ENCODE results near the gene XYLT1. TPM values are rescaled to one million over a fixed set of nuclear protein-coding genes. Genes with fewer than 3 reads are reported as not detected.
A peak's percentile ranks its signal among the peaks of the same experiment; 100 is the strongest.

Gene XYLT1
- total RNA-seq, 2 experiments from 2014 or later, result 53.6 to 56.7 TPM

GRCh38 chr16:17408955-17409441 lies 61.8 kb downstream of the XYLT1 start:
- Mint-ChIP-seq H3K4me3 (no peak overlapping the region), H3K27me3 (no peaks in the 10 kb centered on the region), H3K27ac (no peak overlapping the region), H3K36me3 (peaks cover 45% of the 10 kb centered on the region), H3K4me1 (peaks cover 11% of the 10 kb centered on the region), H3K9me3 (peaks cover 2% of the 10 kb centered on the region)
- POLR2A ChIA-PET, result interaction anchor here (0.8 to 1.2 kb wide), 2 partner anchors 9 to 136 kb away, joined by 4 to 10 read pairs; no protein-coding TSS in a partner anchor
- no peak for DNase-seq
- no peak for ATAC-seq (ENCODE audit: low read depth)

GRCh38 chr16:17408296-17408695 lies 62.5 kb downstream of the XYLT1 start:
- no peak overlapping the region for H3K27ac Mint-ChIP-seq
- H3K4me3 Mint-ChIP-seq, result no peak overlapping the region
- no peak for ATAC-seq (ENCODE audit: low read depth)
- POLR2A ChIA-PET, result interaction anchor here (1.2 kb wide), 1 partner anchor 9 kb away, joined by 10 read pairs; no protein-coding TSS in a partner anchor
- peaks cover 44% of the 10 kb centered on the region for H3K36me3 Mint-ChIP-seq
- DNase-seq, result no peak
- peaks cover 13% of the 10 kb centered on the region for H3K4me1 Mint-ChIP-seq
- no peaks in the 10 kb centered on the region for H3K27me3 Mint-ChIP-seq
- H3K9me3 Mint-ChIP-seq, result peaks cover 2% of the 10 kb centered on the region

- no peak for DNase-seq
- Mint-ChIP-seq H3K27me3 (no peaks in the 10 kb centered on the region), H3K4me3 (no peak overlapping the region), H3K9me3 (peaks cover 2% of the 10 kb centered on the region), H3K4me1 (peaks cover 11% of the 10 kb centered on the region), H3K27ac (no peak overlapping the region), H3K36me3 (peaks cover 41% of the 10 kb centered on the region)
- ATAC-seq (ENCODE audit: low read depth), result no peak
- POLR2A ChIA-PET, result no interaction called here
Observed at GRCh38 chr16:17407321-17407720, 63.4 kb downstream of the XYLT1 start.

GRCh38 chr16:17404941-17405689 lies 65.6 kb downstream of the XYLT1 start:
- no peak for ATAC-seq (ENCODE audit: low read depth)
- DNase-seq, result no peak
- peaks cover 13% of the 10 kb centered on the region for H3K4me1 Mint-ChIP-seq
- no peaks in the 10 kb centered on the region for H3K27me3 Mint-ChIP-seq
- peak overlapping the region; percentile 16 for H3K27ac Mint-ChIP-seq
- H3K9me3 Mint-ChIP-seq, result peaks cover under 1% of the 10 kb centered on the region
- H3K4me3 Mint-ChIP-seq, result no peak overlapping the region
- POLR2A ChIA-PET, result no interaction called here
- peaks cover 35% of the 10 kb centered on the region for H3K36me3 Mint-ChIP-seq

- Mint-ChIP-seq H3K27ac (peak overlapping the region; percentile 30), H3K36me3 (peaks cover 27% of the 10 kb centered on the region), H3K27me3 (no peaks in the 10 kb centered on the region), H3K9me3 (no peaks in the 10 kb centered on the region), H3K4me3 (no peak overlapping the region), H3K4me1 (peaks cover 11% of the 10 kb centered on the region)
- no peak for DNase-seq
- no peak for ATAC-seq (ENCODE audit: low read depth)
- POLR2A ChIA-PET, result no interaction called here
Observed at GRCh38 chr16:17403859-17404545, 66.8 kb downstream of the XYLT1 start.

GRCh38 chr16:17403156-17403809 lies 67.5 kb downstream of the XYLT1 start:
- H3K27ac Mint-ChIP-seq, result peak overlapping the region; percentile 40

GRCh38 chr16:17397499-17397891 lies 73.3 kb downstream of the XYLT1 start:
- no peak for ATAC-seq (ENCODE audit: low read depth)
- Mint-ChIP-seq H3K4me3 (no peak overlapping the region), H3K9me3 (peaks cover 6% of the 10 kb centered on the region), H3K4me1 (peaks cover 19% of the 10 kb centered on the region), H3K27me3 (no peaks in the 10 kb centered on the region), H3K36me3 (peaks cover 34% of the 10 kb centered on the region), H3K27ac (peak overlapping the region; percentile 3)
- no peak for DNase-seq
- POLR2A ChIA-PET, result no interaction called here

More at GRCh38 chr16:17403156-17403809, 67.5 kb downstream of the XYLT1 start:
- Mint-ChIP-seq H3K4me3 (no peak overlapping the region), H3K27me3 (no peaks in the 10 kb centered on the region), H3K9me3 (no peaks in the 10 kb centered on the region), H3K4me1 (peaks cover 10% of the 10 kb centered on the region), H3K36me3 (peaks cover 26% of the 10 kb centered on the region)
- DNase-seq (no peak), ATAC-seq (ENCODE audit: low read depth) (no peak)
- POLR2A ChIA-PET, result no interaction called here

- Mint-ChIP-seq H3K9me3 (peaks cover 6% of the 10 kb centered on the region), H3K27ac (peak overlapping the region; percentile 3), H3K4me1 (peaks cover 19% of the 10 kb centered on the region), H3K36me3 (peaks cover 37% of the 10 kb centered on the region), H3K27me3 (no peaks in the 10 kb centered on the region), H3K4me3 (no peak overlapping the region)
- no peak for DNase-seq
- POLR2A ChIA-PET, result no interaction called here
- no peak for ATAC-seq (ENCODE audit: low read depth)
Observed at GRCh38 chr16:17396762-17397498, 73.8 kb downstream of the XYLT1 start.

GRCh38 chr16:17395849-17396480 lies 74.8 kb downstream of the XYLT1 start:
- ATAC-seq (ENCODE audit: low read depth), result no peak
- POLR2A ChIA-PET, result no interaction called here
- H3K9me3 Mint-ChIP-seq, result peaks cover 6% of the 10 kb centered on the region

GRCh38 chr16:17392857-17393692 lies 77.7 kb downstream of the XYLT1 start:
- ATAC-seq (ENCODE audit: low read depth), result no peak

More at GRCh38 chr16:17395849-17396480, 74.8 kb downstream of the XYLT1 start:
- no peak overlapping the region for H3K4me3 Mint-ChIP-seq
- no peak overlapping the region for H3K27ac Mint-ChIP-seq
- H3K36me3 Mint-ChIP-seq, result peaks cover 43% of the 10 kb centered on the region
- DNase-seq, result no peak
- H3K4me1 Mint-ChIP-seq, result peaks cover 22% of the 10 kb centered on the region
- H3K27me3 Mint-ChIP-seq, result no peaks in the 10 kb centered on the region

GRCh38 chr16:17392127-17392856 lies 78.5 kb downstream of the XYLT1 start:
- Mint-ChIP-seq H3K36me3 (peaks cover 51% of the 10 kb centered on the region), H3K27me3 (no peaks in the 10 kb centered on the region), H3K4me1 (peaks cover 21% of the 10 kb centered on the region), H3K9me3 (peaks cover 6% of the 10 kb centered on the region), H3K27ac (no peak overlapping the region), H3K4me3 (no peak overlapping the region)
- DNase-seq, result no peak
- no peak for ATAC-seq (ENCODE audit: low read depth)
- POLR2A ChIA-PET, result no interaction called here

More at GRCh38 chr16:17392857-17393692, 77.7 kb downstream of the XYLT1 start:
- Mint-ChIP-seq H3K27me3 (no peaks in the 10 kb centered on the region), H3K9me3 (peaks cover 6% of the 10 kb centered on the region), H3K36me3 (peaks cover 48% of the 10 kb centered on the region), H3K27ac (peak overlapping the region; percentile 44), H3K4me1 (peaks cover 19% of the 10 kb centered on the region), H3K4me3 (peak overlapping the region; percentile 43)
- POLR2A ChIA-PET, result no interaction called here
- DNase-seq, result no peak
